AG04450 (cell line): Measurements from ENCODE around the gene CLIP1. TPM values are rescaled to one million over a fixed set of nuclear protein-coding genes. Genes with fewer than 3 reads are reported as not detected.

ENCODE experiments used
- CTCF ChIA-PET: fragments of 300-600, 350-600 bp; formaldehyde crosslinking; extraction: SDS; loops from one replicate; lab custom pipeline; 2022; ENCODE audit warnings: antibody characterized with exemption, inconsistent platforms; lab: Charles Lee
- POLR2A ChIA-PET: fragments of 350-600 bp; formaldehyde crosslinking; extraction: SDS; loops from one replicate; lab custom pipeline; 2021; ENCODE audit warnings: antibody characterized with exemption, inconsistent platforms; lab: Yijun Ruan, JAX
- DNase-seq: peaks from one replicate; pipeline ENCODE4 v3.0.0-alpha.2; 2011; ENCODE audit warnings: low read depth, low spot score
- H3K27ac ChIP-seq: one replicate; pipeline ENCODE4 v1.5.1; 2012; ENCODE audit warnings: low read depth, low read length, control low read depth
- H3K27me3 ChIP-seq: one replicate; pipeline ENCODE4 v1.6.0; 2012; ENCODE audit warnings: low read length; ENCODE audit not compliant: control insufficient read depth, insufficient read depth
- H3K4me3 ChIP-seq: 2 replicates; pipeline ENCODE4 v1.5.1; 2011; ENCODE audit warnings: mild to moderate bottlenecking, low read depth, low read length, control low read depth
- H3K9me3 ChIP-seq: 2 replicates; pipeline ENCODE4 v1.5.1; 2012; ENCODE audit warnings: low read length; ENCODE audit not compliant: control insufficient read depth, insufficient read depth
- CTCF ChIP-seq: IDR thresholded peaks from 2 replicates; pipeline ENCODE4 v1.5.1; 2011; ENCODE audit warnings: low read depth, low read length, control low read depth, inconsistent platforms
- polyA plus RNA-seq: library from polyadenylated mRNA; depleted of rRNA; stranded (reverse); fragments of >200 nt; gene quantifications from 2 replicates; pipeline ENCODE4 v1.2.3, GENCODE V29; 2011

The CLIP1 gene
- polyA plus RNA-seq, 1 experiment: 63.6 TPM

- ChIA-PET POLR2A (no interaction called here), CTCF (no interaction called here)
- DNase-seq: no peak
- Histone ChIP-seq H3K4me3 (no peak overlapping the region), H3K27me3 (no peaks in the 10 kb centered on the region), H3K9me3 (no peaks in the 10 kb centered on the region), H3K27ac (no peak overlapping the region)
- TF ChIP-seq CTCF: no peak
Observed at GRCh38 chr12:122243965-122244364, 178.5 kb downstream of the CLIP1 start.

- H3K27ac ChIP-seq: no peak overlapping the region
- DNase-seq: no peak
- no peak for TF ChIP-seq CTCF
- CTCF ChIA-PET: interaction anchor here (0.6 kb wide), 1 partner anchor 276 kb away, joined by 3 read pairs; no protein-coding TSS in a partner anchor
- no peaks in the 10 kb centered on the region for H3K9me3 ChIP-seq
- no peak overlapping the region for H3K4me3 ChIP-seq
- no peaks in the 10 kb centered on the region for H3K27me3 ChIP-seq
- POLR2A ChIA-PET: interaction anchor here (0.7 kb wide), 1 partner anchor 794 kb away, joined by 4 read pairs; no protein-coding TSS in a partner anchor
Observed at GRCh38 chr12:122238861-122239260, 183.6 kb downstream of the CLIP1 start.

GRCh38 chr12:122235741-122236140, 186.7 kb downstream of the CLIP1 start:
- no peak for TF ChIP-seq CTCF
- ChIA-PET CTCF (no interaction called here), POLR2A (no interaction called here)
- no peak for DNase-seq
- Histone ChIP-seq H3K4me3 (no peak overlapping the region), H3K27me3 (no peaks in the 10 kb centered on the region), H3K9me3 (no peaks in the 10 kb centered on the region), H3K27ac (no peak overlapping the region)

GRCh38 chr12:122232691-122233090, 189.8 kb downstream of the CLIP1 start:
- Histone ChIP-seq H3K9me3 (no peaks in the 10 kb centered on the region), H3K4me3 (no peak overlapping the region), H3K27ac (no peak overlapping the region), H3K27me3 (no peaks in the 10 kb centered on the region)
- no peak for DNase-seq
- ChIA-PET CTCF (no interaction called here), POLR2A (no interaction called here)
- no peak for TF ChIP-seq CTCF

GRCh38 chr12:122230798-122231197, 191.7 kb downstream of the CLIP1 start:
- H3K9me3 ChIP-seq: peaks cover 6% of the 10 kb centered on the region; the same call in 1 of the 2 replicates
- no peaks in the 10 kb centered on the region for H3K27me3 ChIP-seq
- no peak for DNase-seq
- TF ChIP-seq CTCF: no peak
- POLR2A ChIA-PET: no interaction called here
- CTCF ChIA-PET: no interaction called here
- no peak overlapping the region for H3K27ac ChIP-seq
- no peak overlapping the region for H3K4me3 ChIP-seq
